HG02840 (cell line): ENCODE results near the gene KL.

Source experiments
- ATAC-seq: cut with Tn5 transposase; IDR thresholded peaks from one replicate; pipeline ENCODE4 v1.9.1; 2021; ENCODE audit warnings: mild to moderate bottlenecking, moderate library complexity, moderate number of reproducible peaks; ENCODE audit not compliant: unreplicated experiment, low FRiP score

KL gene

GRCh38 chr13:33016414-33017322, at the start of gene KL:
KL (plus strand) TSS chr13:33016423; CDS start chr13:33016441, 18 bp downstream.
- ATAC-seq = no peak

GRCh38 chr13:32967584-32968182, 48.5 kb upstream of the KL start:
- no peak for ATAC-seq

GRCh38 chr13:32968316-32968715, 47.9 kb upstream of the KL start:
- no peak for ATAC-seq

- no peak for ATAC-seq
These were observed 47.4 kb upstream of the KL start for GRCh38 chr13:32968793-32969192.

GRCh38 chr13:32969516-32969941, 46.7 kb upstream of the KL start:
- ATAC-seq = no peak

GRCh38 chr13:32976056-32976805, 40.0 kb upstream of the KL start:
- no peak for ATAC-seq

- no peak for ATAC-seq
These were observed 39.3 kb upstream of the KL start for GRCh38 chr13:32976912-32977311.

- ATAC-seq = no peak
These were observed 38.9 kb upstream of the KL start for GRCh38 chr13:32977321-32977720.

- no peak for ATAC-seq
These were observed 37.9 kb upstream of the KL start for GRCh38 chr13:32978278-32978677.

GRCh38 chr13:32983058-32983457, 33.2 kb upstream of the KL start:
- ATAC-seq = no peak

- no peak for ATAC-seq
These were observed 31.2 kb upstream of the KL start for GRCh38 chr13:32984857-32985626.

GRCh38 chr13:32986552-32986951, 29.7 kb upstream of the KL start:
- no peak for ATAC-seq

- ATAC-seq = no peak
These were observed 28.8 kb upstream of the KL start for GRCh38 chr13:32987462-32987861.

- ATAC-seq = no peak
These were observed 27.5 kb upstream of the KL start for GRCh38 chr13:32988608-32989289.

- ATAC-seq = no peak
These were observed 26.9 kb upstream of the KL start for GRCh38 chr13:32989290-32989667.

GRCh38 chr13:32989942-32990341, 26.3 kb upstream of the KL start:
- ATAC-seq = no peak

- no peak for ATAC-seq
These were observed 23.1 kb upstream of the KL start for GRCh38 chr13:32993145-32993544.

GRCh38 chr13:32997399-32997798, 18.8 kb upstream of the KL start:
- ATAC-seq = no peak

- no peak for ATAC-seq
These were observed 17.3 kb upstream of the KL start for GRCh38 chr13:32998966-32999365.

- no peak for ATAC-seq
These were observed 15.9 kb upstream of the KL start for GRCh38 chr13:33000365-33000764.
